GM18520 (cell line): ENCODE measurements around the gene GAPVD1.
"Not testable (repeated sequence)": the region's sequence is repeated elsewhere in the genome, so short reads cannot be mapped to it uniquely, and the experiment has no call there.

Experiments used
- ATAC-seq: cut with Tn5 transposase; IDR thresholded peaks from one replicate; pipeline ENCODE4 v1.9.1; 2021; ENCODE audit not compliant: unreplicated experiment

GAPVD1 gene

DNA sequence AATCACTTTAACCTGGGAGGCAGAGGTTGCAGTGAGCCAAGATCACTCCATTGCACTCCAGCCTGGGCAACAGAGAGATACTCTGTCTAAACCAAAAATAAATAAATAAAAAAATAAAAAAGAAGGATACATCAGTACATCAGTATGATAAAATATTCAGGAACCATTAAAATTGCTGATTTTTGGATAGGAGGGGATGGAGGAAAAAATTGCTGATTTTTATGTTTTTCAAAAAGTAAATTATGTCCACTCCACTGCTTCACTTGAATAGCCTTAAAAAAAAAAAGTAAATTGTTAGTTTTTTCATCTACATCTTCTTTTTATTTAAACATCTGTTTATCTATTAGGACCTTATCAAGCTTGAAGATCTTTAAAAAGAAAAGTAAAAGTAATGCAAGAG, 7.4 kb upstream of the GAPVD1 start:
- no peak for ATAC-seq

DNA sequence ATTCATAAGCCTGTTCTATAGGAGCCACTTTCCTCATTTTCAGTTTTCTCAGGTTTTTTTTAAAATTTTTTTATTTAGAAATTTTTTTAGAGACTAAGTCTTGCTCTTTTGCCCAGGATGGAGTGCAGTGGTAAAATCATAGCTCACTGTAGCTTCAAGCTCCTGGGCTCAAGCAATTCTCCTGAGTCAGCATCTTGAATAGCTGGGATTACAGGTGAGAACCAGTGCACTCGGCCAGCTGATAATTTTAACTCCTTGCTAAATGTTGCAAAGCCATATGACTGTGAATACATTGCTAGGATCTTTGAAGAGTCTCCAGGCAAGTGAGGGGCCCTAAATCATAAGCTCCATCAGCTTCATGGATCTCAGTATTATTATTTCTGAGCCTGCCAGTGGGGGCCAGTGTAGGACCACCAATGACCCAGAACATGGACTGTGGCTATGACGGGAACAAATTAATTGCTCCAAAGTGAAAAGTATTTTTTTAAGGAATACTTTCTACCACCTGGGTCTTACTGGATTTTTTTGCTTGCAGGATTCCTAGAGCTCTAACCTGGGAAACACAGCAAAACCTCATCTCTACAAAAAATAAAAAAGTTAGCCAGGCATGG, 5.7 kb upstream of the GAPVD1 start:
- no peak for ATAC-seq

DNA sequence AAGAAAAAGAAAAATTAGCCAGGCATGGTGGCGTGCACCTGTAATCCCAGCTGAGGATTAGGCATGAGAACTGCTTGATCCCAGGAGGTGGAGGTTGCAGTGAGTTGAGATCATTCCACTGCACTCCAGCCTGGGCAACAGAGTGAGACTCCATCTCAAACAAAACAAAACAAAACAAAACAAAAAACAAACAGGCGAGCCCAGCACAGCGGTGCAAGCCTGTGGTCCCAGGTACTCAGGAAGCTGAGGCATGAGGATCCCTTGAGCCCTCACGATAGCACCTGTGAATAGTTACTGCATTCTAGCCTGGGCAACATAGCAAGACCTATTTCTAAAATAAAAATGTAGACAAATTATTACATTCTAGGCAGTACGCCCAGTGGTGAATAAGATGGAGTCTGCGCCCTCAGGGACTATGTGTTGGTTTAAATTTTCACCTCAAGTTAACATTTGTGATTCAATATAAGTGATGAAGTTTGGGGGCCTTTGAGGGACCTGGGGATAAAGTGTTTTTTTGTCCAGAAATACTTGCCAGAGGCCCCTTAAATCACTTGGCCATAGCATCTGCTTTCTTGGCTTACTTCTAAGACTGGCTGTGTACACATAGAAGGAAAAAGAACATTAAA, 3.4 kb upstream of the GAPVD1 start:
- ATAC-seq = no peak

DNA sequence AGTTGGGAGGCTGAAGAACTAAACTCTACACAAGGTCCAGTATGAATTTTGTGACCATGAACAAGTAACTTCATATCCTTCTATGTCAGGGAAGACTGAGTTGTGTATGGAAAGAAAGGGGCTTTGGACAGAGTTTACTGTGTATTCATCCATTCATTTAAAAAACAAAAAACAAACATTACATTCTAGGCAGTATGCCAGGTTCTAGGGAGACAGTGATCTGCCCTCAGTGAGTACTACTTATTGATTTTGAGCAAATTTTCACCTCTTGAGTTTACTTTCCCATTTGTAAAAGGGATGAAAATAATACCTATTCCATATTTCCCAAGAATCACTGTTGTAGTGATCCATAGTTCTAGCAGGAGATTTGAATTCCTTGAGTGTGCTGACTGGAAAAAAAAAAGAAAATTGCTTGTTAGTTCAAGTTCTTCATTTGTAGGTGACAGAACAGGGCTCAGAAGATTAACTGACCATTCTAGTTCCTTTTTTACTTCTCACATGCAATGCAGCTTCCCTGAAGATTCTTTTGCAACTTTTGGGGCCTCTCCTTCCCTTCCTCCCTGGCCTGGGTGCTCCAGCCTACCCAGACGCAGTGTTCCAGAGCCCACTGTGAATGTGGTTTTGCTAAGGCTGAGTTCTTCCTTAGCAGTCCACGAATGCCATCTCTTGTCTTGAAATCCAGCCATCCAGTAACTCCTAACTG, 2.6 kb upstream of the GAPVD1 start:
- no peak for ATAC-seq

DNA sequence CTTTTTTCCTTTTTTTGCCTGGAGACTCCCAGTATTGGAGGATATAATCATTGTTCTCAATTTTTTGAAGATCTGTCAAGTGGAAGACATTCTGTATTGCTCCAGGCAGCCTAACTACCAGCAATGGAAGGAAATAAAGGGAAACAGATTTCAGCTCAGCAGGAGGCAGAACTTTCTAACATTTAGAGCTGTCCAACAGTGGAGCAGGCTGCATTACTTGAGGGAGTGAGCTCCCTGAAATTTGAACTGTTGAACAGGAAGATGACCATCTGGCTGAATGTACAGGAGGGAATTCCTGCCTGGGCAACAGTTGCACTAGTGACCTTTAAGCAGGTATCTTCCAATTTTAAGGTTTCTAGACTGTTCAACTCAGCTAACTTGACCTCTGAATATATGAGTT, 1.1 kb upstream of the GAPVD1 start:
- no peak for ATAC-seq

DNA sequence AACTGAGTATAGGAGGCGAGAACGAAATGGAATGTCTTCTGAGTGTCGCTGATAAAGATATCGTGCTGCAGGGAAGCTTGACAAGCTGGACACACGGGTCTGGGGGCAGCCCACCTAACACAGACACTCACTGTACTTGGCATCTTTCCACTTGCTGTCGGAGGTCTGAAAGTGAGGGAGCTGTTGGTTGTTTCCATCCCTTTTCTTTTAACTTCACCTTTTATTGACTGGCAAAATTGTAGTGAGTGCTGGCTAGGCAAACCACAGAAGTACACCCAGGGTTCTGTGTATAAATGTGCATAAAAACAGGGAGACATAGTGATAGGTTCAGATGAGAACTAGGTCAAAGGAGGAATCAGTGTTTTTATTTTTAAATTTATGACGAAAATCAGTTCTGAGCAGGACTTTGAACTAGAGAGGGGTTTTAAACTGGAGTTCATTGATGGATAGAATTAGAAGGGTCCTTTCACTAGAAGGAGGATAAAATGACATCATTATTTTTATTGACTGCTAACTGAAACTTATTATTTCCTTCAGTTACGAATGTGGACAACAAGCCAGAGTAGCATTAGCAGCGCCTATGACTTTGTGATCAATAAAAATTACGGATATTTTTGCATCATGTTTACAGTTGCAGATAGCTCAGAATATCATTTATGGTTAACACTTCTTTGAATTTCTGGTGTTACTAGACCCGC, 817 bp downstream of the GAPVD1 start:
- no peak for ATAC-seq

DNA sequence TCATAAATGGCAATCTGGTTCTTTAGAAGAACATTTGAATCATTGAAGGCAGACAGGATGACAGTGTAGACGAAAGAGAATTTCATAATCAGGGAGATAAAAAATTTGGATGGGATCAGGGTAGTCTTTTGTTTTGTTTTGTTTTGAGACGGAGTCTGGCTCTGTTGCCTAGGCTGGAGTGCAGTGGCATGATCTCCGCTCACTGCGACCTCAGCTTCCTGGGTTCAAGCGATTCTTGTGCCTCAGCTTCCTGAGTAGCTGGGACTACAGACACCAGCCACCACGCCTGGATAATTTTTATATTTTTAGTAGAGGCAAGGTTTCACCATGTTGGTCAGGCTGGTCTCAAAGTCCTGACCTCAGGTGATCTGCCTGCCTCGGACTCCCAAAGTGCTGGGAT, 2.4 kb downstream of the GAPVD1 start:
- ATAC-seq = not testable (repeated sequence)

DNA sequence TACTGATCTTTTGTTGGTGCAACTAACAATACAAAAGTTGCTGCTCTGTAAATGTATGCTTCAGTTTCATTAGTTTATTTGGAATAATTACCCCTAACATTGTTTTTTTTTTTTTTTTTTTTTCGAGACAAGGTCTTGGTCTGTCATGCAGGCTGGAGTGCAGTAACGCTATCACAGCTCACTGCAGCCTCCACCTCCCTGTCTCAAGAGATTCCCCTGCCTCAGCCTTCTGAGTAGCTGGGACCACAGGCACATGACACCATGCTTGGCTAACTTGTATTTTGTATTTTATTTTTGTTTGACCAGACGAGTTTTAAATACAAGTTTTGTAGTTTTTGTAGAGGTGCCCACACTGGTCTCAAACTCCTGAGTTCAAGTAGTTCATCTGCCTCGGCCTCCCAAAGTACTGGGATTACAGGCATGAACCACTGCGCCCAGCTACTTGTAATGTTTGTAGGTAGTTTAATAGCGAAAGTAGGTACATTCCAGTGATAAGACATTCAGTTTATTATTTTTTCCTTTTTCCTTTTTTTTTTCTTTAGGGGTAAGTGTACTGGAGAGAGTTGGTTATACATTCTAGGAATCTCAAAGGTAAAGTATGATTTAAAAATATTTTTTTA, 6.9 kb downstream of the GAPVD1 start:
- ATAC-seq = no peak

DNA sequence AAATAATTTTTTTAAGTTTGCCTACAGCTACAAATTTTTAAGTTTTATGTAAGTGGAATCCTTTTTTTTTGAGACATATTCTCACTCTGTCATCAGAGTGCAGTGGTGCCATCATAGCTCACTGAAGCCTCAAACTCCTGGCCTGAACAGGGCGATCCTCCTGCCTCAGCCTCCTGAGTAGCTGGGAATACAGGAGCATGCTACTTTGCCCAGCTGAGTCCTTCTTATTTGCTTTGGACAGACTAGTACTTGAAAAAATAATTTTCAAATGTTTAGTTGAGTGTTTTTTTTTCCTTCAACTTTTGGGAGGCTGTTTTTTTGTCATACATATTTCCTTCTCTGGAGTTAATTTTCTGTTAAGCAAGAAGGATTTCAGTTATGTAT, 7.4 kb downstream of the GAPVD1 start:
- no peak for ATAC-seq

DNA sequence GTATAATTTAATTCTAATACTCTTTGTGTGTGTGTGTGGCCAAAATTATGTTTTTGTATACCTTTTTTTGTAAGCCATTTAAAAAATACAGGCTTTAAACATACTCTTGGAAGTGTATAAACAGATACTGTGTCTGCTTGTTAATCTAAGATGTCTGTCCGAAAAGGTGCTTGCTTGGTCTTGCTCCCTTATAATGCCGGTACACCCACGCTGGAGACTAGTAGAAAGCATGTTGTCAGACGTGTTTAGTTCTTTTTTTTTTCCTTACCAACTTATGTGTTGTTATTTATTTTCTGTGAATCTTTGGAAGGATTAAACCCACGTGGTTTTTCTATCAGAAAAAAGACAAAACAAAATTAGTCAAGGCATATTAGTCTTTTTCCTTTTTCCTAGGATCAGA, 9.5 kb downstream of the GAPVD1 start:
- ATAC-seq = no peak

DNA sequence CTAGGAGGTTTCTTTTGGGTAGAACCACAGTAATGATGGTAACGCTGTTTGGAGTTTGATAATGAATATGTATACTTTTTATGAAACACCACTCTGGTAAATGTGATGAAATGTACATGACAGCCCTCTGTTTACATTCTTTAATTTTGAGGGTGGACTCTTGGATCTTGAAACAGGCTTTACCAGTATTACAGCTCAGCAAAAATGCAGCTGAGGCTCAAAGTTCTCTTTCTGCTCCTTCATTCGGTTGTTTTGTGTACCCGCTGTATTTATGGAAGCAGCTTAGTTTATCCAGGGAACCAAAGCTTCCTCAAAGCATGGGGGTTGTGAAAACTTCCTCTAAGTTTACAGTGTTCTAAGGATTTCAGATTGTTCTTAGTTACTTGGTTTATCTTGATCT, 11.1 kb downstream of the GAPVD1 start:
- no peak for ATAC-seq

DNA sequence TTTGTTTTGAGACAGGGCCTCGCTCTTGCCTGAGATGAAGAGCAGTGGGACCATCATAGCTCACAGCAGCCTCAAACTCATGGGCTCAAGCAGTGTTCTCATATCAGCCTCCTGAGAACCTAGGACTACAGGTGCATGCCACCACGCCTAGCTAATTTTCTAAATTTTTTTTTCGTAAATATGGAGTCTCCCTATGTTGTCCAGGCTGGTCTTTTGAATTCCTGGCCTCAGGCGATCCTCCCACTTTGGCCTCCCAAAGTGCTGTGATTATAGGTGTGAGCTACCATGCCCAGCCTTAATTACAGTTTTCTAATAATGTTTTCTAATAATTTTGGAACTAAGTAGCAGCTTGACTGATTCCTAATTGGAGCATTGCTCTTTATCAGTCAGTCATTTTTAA, 15.1 kb downstream of the GAPVD1 start:
- ATAC-seq = no peak

DNA sequence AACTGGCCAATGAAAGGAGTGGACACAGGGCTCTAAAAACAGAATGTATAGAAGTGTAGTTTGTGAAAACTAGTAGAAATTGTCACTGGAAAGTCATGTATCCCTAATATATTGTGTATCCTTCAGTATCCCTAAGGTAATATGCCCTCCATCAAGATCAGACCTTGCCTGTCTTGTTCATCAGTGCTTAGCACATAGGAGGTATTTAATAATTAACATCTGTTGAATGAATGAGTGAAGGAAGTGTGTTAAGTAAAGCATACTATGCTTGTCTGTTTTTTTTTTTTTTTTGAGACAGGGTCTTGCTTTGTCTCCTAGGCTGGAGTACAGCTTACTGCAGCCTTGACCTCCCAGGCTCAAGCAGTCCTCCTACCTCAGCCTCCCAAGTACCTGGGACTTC, 15.8 kb downstream of the GAPVD1 start:
- ATAC-seq = no peak

DNA sequence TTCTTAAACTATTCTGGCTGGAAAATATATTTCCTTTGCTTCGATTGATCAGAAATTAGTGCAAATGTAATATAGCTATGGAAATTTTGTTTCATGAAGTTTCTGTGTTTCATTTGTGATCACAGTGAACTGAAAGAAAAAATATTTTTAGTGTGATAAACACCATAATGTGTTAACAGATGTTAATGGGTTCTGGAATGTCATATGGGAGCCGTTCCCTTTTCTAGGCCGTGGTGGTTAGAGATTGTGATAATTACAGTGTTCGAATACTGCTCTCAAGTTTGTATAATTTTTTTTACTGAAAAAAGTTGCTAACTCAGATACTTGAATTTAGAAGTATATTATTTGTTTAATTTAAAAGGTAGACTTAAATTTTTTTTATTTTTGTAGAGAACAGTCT, 19.3 kb downstream of the GAPVD1 start:
- no peak for ATAC-seq

DNA sequence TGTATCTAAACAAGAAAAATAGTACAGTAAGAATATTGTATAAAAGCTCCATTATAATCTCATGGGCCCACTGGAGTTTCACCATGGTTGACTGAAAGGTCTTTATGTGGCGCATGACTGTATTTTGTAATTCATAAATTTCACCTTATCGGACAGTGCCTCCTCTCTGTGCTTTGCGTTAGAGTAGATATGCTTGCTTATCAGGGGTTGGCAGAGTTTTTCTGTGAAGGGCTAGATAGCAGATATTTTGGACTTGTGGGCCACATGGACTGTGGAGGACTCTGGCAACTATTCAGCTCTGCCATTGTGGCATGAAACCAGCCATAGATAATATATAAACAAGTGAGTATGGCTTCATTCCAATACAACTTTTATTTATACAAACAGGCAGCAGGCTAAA, 23.2 kb downstream of the GAPVD1 start:
- no peak for ATAC-seq

DNA sequence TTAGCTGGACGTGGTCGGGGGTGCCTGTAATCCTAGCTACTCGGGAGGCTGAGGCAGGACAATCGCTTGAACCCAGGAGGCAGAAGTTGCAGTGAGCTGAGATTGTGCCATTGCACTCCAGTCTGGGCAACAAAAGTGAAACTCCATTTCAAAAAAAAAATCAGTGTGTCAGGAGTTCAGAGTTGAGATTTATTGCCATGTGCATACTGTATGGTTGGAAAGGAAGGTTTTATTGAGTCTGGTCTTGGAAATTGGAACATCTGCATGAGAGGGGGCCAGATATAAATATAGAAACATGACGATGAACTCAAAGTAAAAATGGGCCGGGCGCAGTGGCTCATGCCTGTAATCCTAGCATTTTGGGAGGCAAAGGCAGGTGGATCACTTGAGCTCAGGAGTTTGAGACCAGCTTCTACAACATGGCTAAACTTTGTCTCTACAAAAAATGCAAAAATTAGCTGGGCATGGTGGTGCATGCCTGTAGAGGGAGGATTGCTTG, 25.4 kb downstream of the GAPVD1 start:
- ATAC-seq = not testable (repeated sequence)

DNA sequence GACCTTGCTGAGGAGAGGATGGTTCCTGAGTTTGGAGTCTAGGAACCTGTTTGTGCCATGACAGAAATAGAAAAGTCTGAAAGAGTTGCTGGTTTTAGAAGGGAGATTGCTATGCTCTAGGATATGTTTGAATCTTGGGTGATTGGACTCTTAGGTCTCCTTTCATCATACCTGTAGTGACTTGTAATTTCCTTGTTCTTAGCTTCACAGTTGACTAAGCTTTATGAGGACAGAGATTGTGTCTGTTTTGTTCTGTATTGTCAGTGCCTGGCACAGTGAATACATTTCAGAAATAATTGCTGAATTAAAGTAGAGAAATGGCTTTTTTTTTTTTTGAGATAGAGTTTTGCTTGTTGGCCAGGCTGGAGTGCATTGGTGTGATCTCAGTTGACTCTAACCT, 31.5 kb downstream of the GAPVD1 start:
- ATAC-seq = no peak

DNA sequence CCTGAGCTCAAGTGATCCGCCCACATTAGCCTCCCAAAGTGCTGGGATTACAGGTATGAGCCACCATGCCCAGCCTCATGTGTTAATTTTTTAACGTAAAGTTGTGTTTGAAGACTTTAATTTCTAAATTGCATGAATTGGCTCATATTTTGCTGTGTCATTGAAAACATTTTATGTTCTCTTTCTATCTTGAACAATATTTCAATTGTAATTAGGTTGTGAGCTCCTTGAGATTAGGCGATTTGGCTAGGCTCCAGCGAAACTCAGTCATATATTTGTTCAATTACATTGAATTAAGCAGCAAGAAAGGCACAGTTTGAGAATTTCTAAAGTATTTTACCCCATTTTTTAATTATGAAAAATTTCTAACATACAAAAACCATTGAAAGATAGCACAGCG, 34.0 kb downstream of the GAPVD1 start:
- ATAC-seq = no peak

DNA sequence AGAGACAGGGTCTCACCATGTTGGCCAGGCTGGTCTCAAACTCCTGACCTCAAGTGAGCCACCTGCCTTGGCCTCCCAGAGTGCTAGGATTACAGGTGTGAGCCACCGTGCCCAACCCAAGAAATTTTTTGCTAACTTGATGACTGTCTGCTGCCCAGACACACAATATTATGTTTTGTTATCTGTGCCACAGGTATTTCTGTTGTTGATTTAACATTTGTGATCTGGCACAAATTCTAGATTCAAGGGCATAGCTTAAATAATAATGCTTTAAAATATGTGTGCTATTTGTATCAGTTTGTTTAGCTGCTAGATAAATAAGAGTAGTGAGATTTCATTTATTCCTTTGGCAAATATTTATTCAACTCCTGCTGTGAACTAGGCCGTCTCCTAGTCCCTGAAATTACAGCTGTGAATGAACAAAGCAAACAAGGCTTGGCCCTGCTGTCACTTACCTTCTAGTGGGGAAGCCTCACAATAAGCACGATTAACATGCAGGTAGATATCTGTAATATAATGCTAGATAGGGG, 35.3 kb downstream of the GAPVD1 start:
- ATAC-seq = no peak

DNA sequence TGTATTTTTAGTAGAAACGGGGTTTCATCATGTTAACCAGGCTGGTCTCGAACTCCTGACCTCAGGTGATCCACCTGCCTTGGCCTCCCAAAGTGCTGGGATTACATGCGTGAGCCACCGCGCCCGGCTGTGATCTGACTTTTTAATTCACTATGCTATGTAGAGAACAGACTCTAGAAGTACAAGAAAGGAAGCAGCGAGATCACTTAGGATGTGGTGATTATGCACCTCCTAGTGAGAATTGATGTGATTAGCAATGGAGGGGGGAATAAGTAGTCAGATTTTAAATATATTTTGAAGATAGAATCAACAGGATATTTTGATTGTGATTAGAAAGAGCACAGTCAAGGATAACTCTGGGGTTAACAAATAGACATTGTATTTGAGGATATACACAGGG, 36.3 kb downstream of the GAPVD1 start:
- ATAC-seq = no peak

DNA sequence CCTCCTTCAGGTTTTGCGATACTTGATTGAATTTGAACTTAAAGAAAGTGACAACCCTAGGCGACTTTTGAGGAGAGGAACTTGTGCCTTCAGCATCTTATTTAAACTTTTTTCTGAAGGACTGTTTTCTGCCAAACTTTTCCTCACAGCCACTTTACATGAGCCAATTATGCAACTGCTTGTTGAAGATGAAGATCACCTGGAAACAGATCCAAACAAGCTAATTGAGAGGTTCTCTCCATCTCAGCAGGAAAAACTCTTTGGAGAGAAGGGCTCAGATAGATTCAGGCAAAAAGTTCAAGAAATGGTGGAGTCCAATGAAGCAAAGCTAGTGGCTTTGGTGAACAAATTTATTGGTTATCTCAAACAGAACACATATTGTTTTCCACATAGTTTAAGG, 40.6 kb downstream of the GAPVD1 start:
- no peak for ATAC-seq
